Dedifferentiated amniotic fluid mesenchymal stem cell (primary cell): ENCODE results near the gene HJV.

Experiments
- DNase-seq: peaks from one replicate; pipeline ENCODE4 v3.0.0-alpha.2; 2016; ENCODE audit errors: extremely low spot score

HJV gene

GRCh38 chr1:145977486-145978470 lies 43.8 kb downstream of the HJV start:
- peak; percentile 85 for DNase-seq

GRCh38 chr1:145977016-145977415 lies 44.5 kb downstream of the HJV start:
- DNase-seq, result no peak

DNA sequence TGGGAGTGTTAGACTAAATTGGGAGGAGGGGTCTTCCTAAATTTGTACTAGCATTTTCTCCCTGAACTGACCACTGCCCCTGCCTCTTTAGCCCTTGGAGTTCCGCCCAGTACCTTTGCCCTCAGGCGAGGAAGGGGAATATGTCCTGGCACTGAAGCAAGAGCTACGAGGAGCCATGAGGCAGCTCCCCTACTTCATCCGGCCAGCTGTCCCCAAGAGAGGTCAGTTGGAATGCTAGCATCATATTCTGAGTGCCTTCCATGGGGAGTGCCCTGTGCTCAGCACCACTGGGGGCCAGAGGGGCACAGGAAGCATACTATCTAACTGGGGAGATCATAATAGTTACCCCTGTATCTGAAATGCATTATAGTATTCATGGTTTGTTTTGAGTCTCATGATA lies 46.3 kb downstream of the HJV start:
- no peak for DNase-seq

DNA sequence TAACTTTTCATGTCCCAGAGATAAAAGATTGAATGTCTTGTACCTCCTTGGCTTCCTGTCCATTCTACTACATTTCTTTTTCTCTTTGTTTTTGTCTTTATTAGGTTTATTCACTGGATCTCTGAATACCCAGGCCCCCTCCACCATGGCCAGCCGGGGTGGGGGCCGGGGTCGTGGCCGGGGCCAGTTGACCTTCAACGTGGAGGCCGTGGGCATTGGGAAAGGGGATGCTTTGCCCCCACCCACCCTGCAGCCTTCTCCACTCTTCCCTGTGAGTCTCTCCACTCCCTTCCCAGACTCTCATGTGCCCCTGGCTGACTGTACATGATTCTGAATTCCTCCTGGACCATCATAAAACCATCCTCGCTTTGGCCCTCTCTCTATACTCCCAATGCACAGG lies 46.8 kb downstream of the HJV start:
- no peak for DNase-seq

DNA sequence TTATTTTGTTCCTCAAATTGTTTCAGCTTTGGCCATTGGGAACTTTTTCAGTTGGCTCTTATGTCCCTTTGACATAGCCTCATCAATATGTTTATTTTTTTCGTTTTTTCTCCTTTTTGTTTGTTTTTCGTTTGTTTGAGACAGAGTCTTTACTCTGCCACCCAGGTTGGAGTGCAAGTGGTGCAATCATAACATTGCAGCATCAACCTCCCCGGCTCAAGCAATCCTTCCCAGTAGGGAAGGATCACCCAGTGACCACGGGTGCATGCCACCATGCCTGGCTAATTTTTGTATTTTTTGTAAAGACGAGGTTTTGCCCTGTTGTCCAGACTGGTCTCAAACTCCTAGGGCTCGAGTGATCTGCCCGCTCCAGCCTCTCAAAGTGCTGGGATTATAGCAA lies 49.0 kb downstream of the HJV start:
- DNase-seq, result no peak
